Measurements from ENCODE around the gene TMEM171.

The TMEM171 gene

GRCh38 chr5:73120222-73121118 lies at the start of gene TMEM171:
TMEM171 (plus strand) TSS chr5:73120575; CDS start chr5:73123374, 2,799 bp downstream.
- peak; percentile 83 for DNase-seq

- no peak for DNase-seq
Observed at GRCh38 chr5:73081093-73081492, 39.3 kb upstream of the TMEM171 start.

- no peak for DNase-seq
Observed at GRCh38 chr5:73088026-73088425, 32.3 kb upstream of the TMEM171 start.

GRCh38 chr5:73093943-73094342 lies 26.4 kb upstream of the TMEM171 start:
- peak; percentile 84 for DNase-seq

- DNase-seq = no peak
Observed at GRCh38 chr5:73094415-73094814, 26.0 kb upstream of the TMEM171 start.

- no peak for DNase-seq
Observed at GRCh38 chr5:73095564-73096238, 24.7 kb upstream of the TMEM171 start.

GRCh38 chr5:73096239-73096575 lies 24.2 kb upstream of the TMEM171 start:
- no peak for DNase-seq

GRCh38 chr5:73097740-73098139 lies 22.6 kb upstream of the TMEM171 start:
- DNase-seq = no peak

GRCh38 chr5:73100109-73100508 lies 20.3 kb upstream of the TMEM171 start:
- no peak for DNase-seq

- no peak for DNase-seq
Observed at GRCh38 chr5:73103870-73104299, 16.5 kb upstream of the TMEM171 start.

GRCh38 chr5:73104326-73104725 lies 16.0 kb upstream of the TMEM171 start:
- peak; percentile 67 for DNase-seq

GRCh38 chr5:73106335-73106734 lies 14.0 kb upstream of the TMEM171 start:
- DNase-seq = no peak

- DNase-seq = no peak
Observed at GRCh38 chr5:73110190-73110589, 10.2 kb upstream of the TMEM171 start.

GRCh38 chr5:73111536-73111935 lies 8.8 kb upstream of the TMEM171 start:
- DNase-seq = no peak

- no peak for DNase-seq
Observed at GRCh38 chr5:73112359-73112758, 8.0 kb upstream of the TMEM171 start.

- DNase-seq = no peak
Observed at GRCh38 chr5:73114044-73114688, 6.2 kb upstream of the TMEM171 start.

- DNase-seq = peak; percentile 85
Observed at GRCh38 chr5:73115399-73116051, 4.8 kb upstream of the TMEM171 start.

GRCh38 chr5:73116506-73116905 lies 3.9 kb upstream of the TMEM171 start:
- no peak for DNase-seq

GRCh38 chr5:73117088-73117740 lies 3.2 kb upstream of the TMEM171 start:
- DNase-seq = no peak

- DNase-seq = no peak
Observed at GRCh38 chr5:73118391-73118973, 1.9 kb upstream of the TMEM171 start.

- no peak for DNase-seq
Observed at GRCh38 chr5:73119451-73120157, 771 bp upstream of the TMEM171 start.

- no peak for DNase-seq
Observed at GRCh38 chr5:73121119-73121463, 716 bp downstream of the TMEM171 start.

Data from islet precursor cell (in vitro differentiated cells).